ENCODE data around the gene RAB22A.

DNA sequence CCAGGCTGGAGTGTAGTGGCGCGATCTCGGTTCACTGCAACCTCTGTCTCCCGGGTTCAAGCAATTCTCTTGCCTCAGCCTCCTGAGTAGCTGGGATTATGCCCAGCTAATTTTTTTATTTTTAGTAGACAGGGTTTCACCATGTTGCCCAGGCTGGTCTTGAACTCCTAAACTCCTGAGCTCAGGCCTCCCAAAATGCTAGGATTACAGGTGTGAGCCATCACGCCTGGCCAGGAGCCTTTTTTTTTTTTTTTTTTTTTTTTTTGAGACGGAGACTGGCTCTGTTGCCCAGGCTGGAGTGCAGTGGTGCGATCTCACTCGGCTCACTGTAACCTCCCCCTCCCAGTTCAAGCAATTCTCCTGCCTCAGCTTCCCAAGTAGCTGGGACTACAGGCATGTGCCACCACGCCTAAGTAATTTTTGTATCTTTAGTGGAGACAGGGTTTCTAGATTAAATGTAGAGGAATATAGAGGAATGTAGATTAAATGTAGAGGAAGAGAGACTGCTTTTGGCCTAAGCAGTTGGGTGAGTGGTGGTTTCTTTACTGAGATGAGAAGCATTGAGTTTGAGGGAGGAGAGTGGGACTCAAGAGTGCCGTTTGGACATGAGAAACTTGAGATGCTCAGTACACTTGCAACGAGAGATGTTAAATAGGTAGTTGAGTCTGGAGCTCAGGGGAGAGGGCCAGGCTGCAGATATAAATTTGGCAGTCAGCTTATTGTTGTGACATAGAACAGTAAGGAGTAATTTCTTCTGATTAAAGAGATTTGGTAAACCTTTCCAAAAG lies 96.2 kb downstream of the RAB22A start:
- TF ChIP-seq, protein P1, sequence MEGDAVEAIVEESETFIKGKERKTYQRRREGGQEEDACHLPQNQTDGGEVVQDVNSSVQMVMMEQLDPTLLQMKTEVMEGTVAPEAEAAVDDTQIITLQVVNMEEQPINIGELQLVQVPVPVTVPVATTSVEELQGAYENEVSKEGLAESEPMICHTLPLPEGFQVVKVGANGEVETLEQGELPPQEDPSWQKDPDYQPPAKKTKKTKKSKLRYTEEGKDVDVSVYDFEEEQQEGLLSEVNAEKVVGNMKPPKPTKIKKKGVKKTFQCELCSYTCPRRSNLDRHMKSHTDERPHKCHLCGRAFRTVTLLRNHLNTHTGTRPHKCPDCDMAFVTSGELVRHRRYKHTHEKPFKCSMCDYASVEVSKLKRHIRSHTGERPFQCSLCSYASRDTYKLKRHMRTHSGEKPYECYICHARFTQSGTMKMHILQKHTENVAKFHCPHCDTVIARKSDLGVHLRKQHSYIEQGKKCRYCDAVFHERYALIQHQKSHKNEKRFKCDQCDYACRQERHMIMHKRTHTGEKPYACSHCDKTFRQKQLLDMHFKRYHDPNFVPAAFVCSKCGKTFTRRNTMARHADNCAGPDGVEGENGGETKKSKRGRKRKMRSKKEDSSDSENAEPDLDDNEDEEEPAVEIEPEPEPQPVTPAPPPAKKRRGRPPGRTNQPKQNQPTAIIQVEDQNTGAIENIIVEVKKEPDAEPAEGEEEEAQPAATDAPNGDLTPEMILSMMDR (conservative IDR thresholded peaks at IDR 0.05 in 1 of 2, IDR thresholded peaks at IDR 0.05 in 1 of 2; ENCODE audit: low read depth in 1 of 2, low read length in 2 of 2), result no peak
- no peak for TF ChIP-seq EZH2 (IDR thresholded peaks at IDR 0.05; ENCODE audit: low read length, missing control alignments)
